ENCODE data around the gene ATOH8.

ATOH8 gene

GRCh38 chr2:85830645-85831044 lies 76.9 kb downstream of the ATOH8 start:
- Histone ChIP-seq H3K9me3 (ENCODE audit: insufficient read depth, low read length, severe bottlenecking) (no peaks in the 10 kb centered on the region), H3K79me2 (ENCODE audit: insufficient read depth, low read length) (no peaks in the 10 kb centered on the region), H3K36me3 (ENCODE audit: insufficient read depth, low read length) (no peaks in the 10 kb centered on the region), H3K4me2 (ENCODE audit: insufficient read depth, low read length) (no peak overlapping the region), H3K27me3 (ENCODE audit: insufficient read depth, low read length, poor library complexity) (no peaks in the 10 kb centered on the region), H3K4me1 (ENCODE audit: insufficient read depth, low read length) (peaks cover 27% of the 10 kb centered on the region), H3K27ac (ENCODE audit: low read length) (no peak overlapping the region), H3K4me3 (ENCODE audit: low read depth in 1 of 2, low read length in 2 of 2) (no peak overlapping the region), H4K20me1 (ENCODE audit: insufficient read depth, low read length) (no peaks in the 10 kb centered on the region), H2AFZ (ENCODE audit: low read depth, low read length) (no peak overlapping the region), H3K9ac (ENCODE audit: low read depth, low read length) (no peak overlapping the region)
- TF ChIP-seq EZH2 (IDR thresholded peaks at IDR 0.05; ENCODE audit: borderline replicate concordance, low read depth, low read length, severe bottlenecking) = no peak
- peak; percentile 53 for TF ChIP-seq CTCF (IDR thresholded peaks at IDR 0.05; ENCODE audit: borderline replicate concordance, extremely low read depth, low read length, poor library complexity, severe bottlenecking)
- ATAC-seq (ENCODE audit: insufficient read depth, low read depth) (no peak), DNase-seq (no peak)

- Histone ChIP-seq H3K4me2 (ENCODE audit: insufficient read depth, low read length) (no peak overlapping the region), H3K9me3 (ENCODE audit: insufficient read depth, low read length, severe bottlenecking) (no peaks in the 10 kb centered on the region), H2AFZ (ENCODE audit: low read depth, low read length) (no peak overlapping the region), H4K20me1 (ENCODE audit: insufficient read depth, low read length) (no peaks in the 10 kb centered on the region), H3K36me3 (ENCODE audit: insufficient read depth, low read length) (no peaks in the 10 kb centered on the region), H3K9ac (ENCODE audit: low read depth, low read length) (no peak overlapping the region), H3K27ac (ENCODE audit: low read length) (no peak overlapping the region), H3K4me1 (ENCODE audit: insufficient read depth, low read length) (peaks cover 27% of the 10 kb centered on the region), H3K27me3 (ENCODE audit: insufficient read depth, low read length, poor library complexity) (no peaks in the 10 kb centered on the region), H3K4me3 (ENCODE audit: low read depth in 1 of 2, low read length in 2 of 2) (no peak overlapping the region), H3K79me2 (ENCODE audit: insufficient read depth, low read length) (no peaks in the 10 kb centered on the region)
- DNase-seq = no peak
- no peak for ATAC-seq (ENCODE audit: insufficient read depth, low read depth)
- no peak for TF ChIP-seq EZH2 (IDR thresholded peaks at IDR 0.05; ENCODE audit: borderline replicate concordance, low read depth, low read length, severe bottlenecking)
- TF ChIP-seq CTCF (IDR thresholded peaks at IDR 0.05; ENCODE audit: borderline replicate concordance, extremely low read depth, low read length, poor library complexity, severe bottlenecking) = no peak
Measured at GRCh38 chr2:85831735-85832134, 77.9 kb downstream of the ATOH8 start.

- H2AFZ ChIP-seq (ENCODE audit: low read depth, low read length) = no peak overlapping the region
- no peak overlapping the region for H3K4me2 ChIP-seq (ENCODE audit: insufficient read depth, low read length)
- H3K27me3 ChIP-seq (ENCODE audit: insufficient read depth, low read length, poor library complexity) = no peaks in the 10 kb centered on the region
- no peak for DNase-seq
- H4K20me1 ChIP-seq (ENCODE audit: insufficient read depth, low read length) = no peaks in the 10 kb centered on the region
- no peaks in the 10 kb centered on the region for H3K9me3 ChIP-seq (ENCODE audit: insufficient read depth, low read length, severe bottlenecking)
- peaks cover 2% of the 10 kb centered on the region for H3K36me3 ChIP-seq (ENCODE audit: insufficient read depth, low read length)
- H3K27ac ChIP-seq (ENCODE audit: low read length) = no peak overlapping the region
- no peak overlapping the region for H3K4me3 ChIP-seq (ENCODE audit: low read depth in 1 of 2, low read length in 2 of 2)
- H3K4me1 ChIP-seq (ENCODE audit: insufficient read depth, low read length) = peaks cover 11% of the 10 kb centered on the region
- no peak overlapping the region for H3K9ac ChIP-seq (ENCODE audit: low read depth, low read length)
- no peaks in the 10 kb centered on the region for H3K79me2 ChIP-seq (ENCODE audit: insufficient read depth, low read length)
- TF ChIP-seq CTCF (IDR thresholded peaks at IDR 0.05; ENCODE audit: borderline replicate concordance, extremely low read depth, low read length, poor library complexity, severe bottlenecking) = no peak
- TF ChIP-seq EZH2 (IDR thresholded peaks at IDR 0.05; ENCODE audit: borderline replicate concordance, low read depth, low read length, severe bottlenecking) = no peak
- ATAC-seq (ENCODE audit: insufficient read depth, low read depth) = no peak
Measured at GRCh38 chr2:85834466-85834865, 80.7 kb downstream of the ATOH8 start.

Measured in DND-41 (cell line).